HEK293 (cell line): ENCODE data around the gene CYTH3.

Source experiments
- CTCF ChIA-PET: fragments of 350-600 bp; formaldehyde crosslinking; extraction: SDS; loops from one replicate; lab custom pipeline; 2021; ENCODE audit warnings: antibody characterized with exemption; lab: Yijun Ruan, JAX
- POLR2A ChIA-PET: fragments of 300-600 bp; formaldehyde crosslinking; extraction: SDS; loops from one replicate; lab custom pipeline; 2020; ENCODE audit warnings: antibody characterized with exemption, inconsistent platforms; lab: Yijun Ruan, JAX
- H3K27ac ChIP-seq: fragments of 200-500 bp; sonication (Bioruptor generic); 2 replicates; pipeline ENCODE4 v1.5.1; 2014; ENCODE audit warnings: low read depth, low read length, control low read depth, inconsistent platforms; ENCODE audit errors: extremely low read depth
- H3K36me3 ChIP-seq, 2 experiments: fragments of 200-500 bp in 1 of 2; sonication (Bioruptor generic) in 1 of 2; 1 replicate in 1 of 2; 2 replicates in 1 of 2; pipeline ENCODE4 v1.5.1; 2014 to 2017; ENCODE audit warnings: inconsistent platforms in 2 of 2, low read length in 2 of 2; ENCODE audit not compliant: control insufficient read depth in 2 of 2, insufficient read depth in 1 of 2
- H3K4me1 ChIP-seq: fragments of 200-500 bp; sonication (Bioruptor generic); 2 replicates; pipeline ENCODE4 v1.5.1; 2014; ENCODE audit warnings: mild to moderate bottlenecking, low read length, inconsistent platforms; ENCODE audit not compliant: control insufficient read depth, insufficient read depth
- H3K4me3 ChIP-seq: 2 replicates; pipeline ENCODE4 v1.5.1; 2011; ENCODE audit warnings: low read depth, mild to moderate bottlenecking, control low read depth, low read length, moderate library complexity
- H3K9me3 ChIP-seq: fragments of 200-500 bp; sonication (Bioruptor generic); 2 replicates; pipeline ENCODE4 v1.5.1; 2014; ENCODE audit warnings: low read depth, low read length, inconsistent platforms; ENCODE audit not compliant: control insufficient read depth, insufficient read depth
- GLIS1 ChIP-seq: fragments of 450-650 bp; formaldehyde crosslinking; IDR thresholded peaks from 2 replicates; pipeline ENCODE4 v1.5.1; 2016; ENCODE audit warnings: missing biosample characterization, missing genetic modification characterization
- OSR2 ChIP-seq: fragments of 450-650 bp; formaldehyde crosslinking; IDR thresholded peaks from 2 replicates; pipeline ENCODE4 v1.5.1; 2016; ENCODE audit warnings: missing biosample characterization, missing genetic modification characterization
- REPIN1 ChIP-seq: fragments of 450-650 bp; formaldehyde crosslinking; IDR thresholded peaks from 2 replicates; pipeline ENCODE4 v1.5.1; 2017; ENCODE audit warnings: missing biosample characterization, missing genetic modification characterization, low read depth
- ZFHX2 ChIP-seq: fragments of 450-650 bp; formaldehyde crosslinking; conservative IDR thresholded peaks from 2 replicates; pipeline ENCODE4 v1.5.1; 2016; ENCODE audit warnings: missing biosample characterization, missing genetic modification characterization
- ZNF140 ChIP-seq: fragments of 450-650 bp; formaldehyde crosslinking; IDR thresholded peaks from 2 replicates; pipeline ENCODE4 v1.5.1; 2016; ENCODE audit warnings: missing biosample characterization, missing genetic modification characterization
- ZNF221 ChIP-seq: fragments of 450-650 bp; formaldehyde crosslinking; IDR thresholded peaks from 2 replicates; pipeline ENCODE4 v1.5.1; 2017; ENCODE audit warnings: missing biosample characterization, missing genetic modification characterization, borderline replicate concordance
- ZNF292 ChIP-seq: fragments of 450-650 bp; formaldehyde crosslinking; IDR thresholded peaks from 2 replicates; pipeline ENCODE4 v1.5.1; 2016; ENCODE audit warnings: low read depth, missing biosample characterization, missing genetic modification characterization, borderline replicate concordance
- ZNF394 ChIP-seq: fragments of 450-650 bp; formaldehyde crosslinking; IDR thresholded peaks from 2 replicates; pipeline ENCODE4 v1.5.1; 2016; ENCODE audit warnings: missing biosample characterization, missing genetic modification characterization, mild to moderate bottlenecking, moderate library complexity, borderline replicate concordance
- ZNF473 ChIP-seq: fragments of 450-650 bp; formaldehyde crosslinking; IDR thresholded peaks from 2 replicates; pipeline ENCODE4 v1.5.1; 2017; ENCODE audit warnings: missing biosample characterization, missing genetic modification characterization
- ZNF544 ChIP-seq: fragments of 450-650 bp; formaldehyde crosslinking; IDR thresholded peaks from 2 replicates; pipeline ENCODE4 v1.5.0; 2017; ENCODE audit warnings: missing biosample characterization, missing genetic modification characterization
- ZNF776 ChIP-seq: fragments of 450-650 bp; formaldehyde crosslinking; IDR thresholded peaks from 2 replicates; pipeline ENCODE4 v1.5.0; 2017; ENCODE audit warnings: missing biosample characterization, missing genetic modification characterization, borderline replicate concordance
- TF ChIP-seq, protein P1 (sequence below): fragments of 450-650 bp; formaldehyde crosslinking; IDR thresholded peaks from 2 replicates; pipeline ENCODE4 v1.5.1; 2016; ENCODE audit warnings: missing biosample characterization, missing genetic modification characterization, borderline replicate concordance
- TF ChIP-seq, protein P2 (sequence below): fragments of 450-650 bp; formaldehyde crosslinking; IDR thresholded peaks from 2 replicates; pipeline ENCODE4 v1.5.1; 2016; ENCODE audit warnings: missing biosample characterization, missing genetic modification characterization, low read depth
- TF ChIP-seq, protein P3 (sequence below): fragments of 450-650 bp; formaldehyde crosslinking; conservative IDR thresholded peaks from 2 replicates; pipeline ENCODE4 v1.5.1; 2016; ENCODE audit warnings: low read depth, missing biosample characterization, missing genetic modification characterization
- TF ChIP-seq, protein P4 (sequence below): fragments of 450-650 bp; formaldehyde crosslinking; IDR thresholded peaks from 2 replicates; pipeline ENCODE4 v1.5.1; 2017; ENCODE audit warnings: missing biosample characterization, missing genetic modification characterization

Gene CYTH3

DNA sequence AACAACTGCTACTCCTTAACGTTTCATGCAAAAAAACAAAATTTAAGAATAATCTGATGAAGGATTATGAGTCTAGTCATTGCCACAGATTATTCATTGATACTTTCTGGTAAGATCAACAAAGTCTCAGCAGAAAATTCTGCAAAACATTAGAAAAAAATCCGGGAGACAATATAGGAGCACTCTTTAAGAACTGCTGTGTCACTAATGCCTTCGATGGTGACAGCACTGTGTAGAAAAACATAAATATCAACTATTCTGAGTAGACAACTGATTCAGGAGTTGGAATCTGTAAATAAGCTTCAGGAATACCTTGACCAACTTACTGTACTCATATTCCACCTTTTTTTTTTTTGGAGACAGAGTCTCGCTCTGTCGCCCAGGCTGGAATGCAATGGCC is 69.0 kb downstream of the CYTH3 start:
- TF ChIP-seq ZNF394 (tag by site-specific recombination) (no peak), ZNF140 (no peak), ZNF776 (tag by site-specific recombination) (no peak), ZNF292 (tag by site-specific recombination) (no peak), ZNF221 (no peak), ZNF473 (tag by site-specific recombination) (no peak), OSR2 (tag by site-specific recombination) (no peak), GLIS1 (tag by site-specific recombination) (no peak), ZFHX2 (tag by site-specific recombination) (no peak), REPIN1 (no peak), ZNF544 (no peak)
- TF ChIP-seq, protein P1, sequence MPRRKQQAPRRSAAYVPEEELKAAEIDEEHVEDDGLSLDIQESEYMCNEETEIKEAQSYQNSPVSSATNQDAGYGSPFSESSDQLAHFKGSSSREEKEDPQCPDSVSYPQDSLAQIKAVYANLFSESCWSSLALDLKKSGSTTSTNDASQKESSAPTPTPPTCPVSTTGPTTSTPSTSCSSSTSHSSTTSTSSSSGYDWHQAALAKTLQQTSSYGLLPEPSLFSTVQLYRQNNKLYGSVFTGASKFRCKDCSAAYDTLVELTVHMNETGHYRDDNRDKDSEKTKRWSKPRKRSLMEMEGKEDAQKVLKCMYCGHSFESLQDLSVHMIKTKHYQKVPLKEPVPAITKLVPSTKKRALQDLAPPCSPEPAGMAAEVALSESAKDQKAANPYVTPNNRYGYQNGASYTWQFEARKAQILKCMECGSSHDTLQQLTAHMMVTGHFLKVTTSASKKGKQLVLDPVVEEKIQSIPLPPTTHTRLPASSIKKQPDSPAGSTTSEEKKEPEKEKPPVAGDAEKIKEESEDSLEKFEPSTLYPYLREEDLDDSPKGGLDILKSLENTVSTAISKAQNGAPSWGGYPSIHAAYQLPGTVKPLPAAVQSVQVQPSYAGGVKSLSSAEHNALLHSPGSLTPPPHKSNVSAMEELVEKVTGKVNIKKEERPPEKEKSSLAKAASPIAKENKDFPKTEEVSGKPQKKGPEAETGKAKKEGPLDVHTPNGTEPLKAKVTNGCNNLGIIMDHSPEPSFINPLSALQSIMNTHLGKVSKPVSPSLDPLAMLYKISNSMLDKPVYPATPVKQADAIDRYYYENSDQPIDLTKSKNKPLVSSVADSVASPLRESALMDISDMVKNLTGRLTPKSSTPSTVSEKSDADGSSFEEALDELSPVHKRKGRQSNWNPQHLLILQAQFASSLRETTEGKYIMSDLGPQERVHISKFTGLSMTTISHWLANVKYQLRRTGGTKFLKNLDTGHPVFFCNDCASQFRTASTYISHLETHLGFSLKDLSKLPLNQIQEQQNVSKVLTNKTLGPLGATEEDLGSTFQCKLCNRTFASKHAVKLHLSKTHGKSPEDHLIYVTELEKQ = no peak
- TF ChIP-seq, protein P2, sequence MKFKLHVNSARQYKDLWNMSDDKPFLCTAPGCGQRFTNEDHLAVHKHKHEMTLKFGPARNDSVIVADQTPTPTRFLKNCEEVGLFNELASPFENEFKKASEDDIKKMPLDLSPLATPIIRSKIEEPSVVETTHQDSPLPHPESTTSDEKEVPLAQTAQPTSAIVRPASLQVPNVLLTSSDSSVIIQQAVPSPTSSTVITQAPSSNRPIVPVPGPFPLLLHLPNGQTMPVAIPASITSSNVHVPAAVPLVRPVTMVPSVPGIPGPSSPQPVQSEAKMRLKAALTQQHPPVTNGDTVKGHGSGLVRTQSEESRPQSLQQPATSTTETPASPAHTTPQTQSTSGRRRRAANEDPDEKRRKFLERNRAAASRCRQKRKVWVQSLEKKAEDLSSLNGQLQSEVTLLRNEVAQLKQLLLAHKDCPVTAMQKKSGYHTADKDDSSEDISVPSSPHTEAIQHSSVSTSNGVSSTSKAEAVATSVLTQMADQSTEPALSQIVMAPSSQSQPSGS (tag by site-specific recombination) = no peak
- TF ChIP-seq, protein P3, sequence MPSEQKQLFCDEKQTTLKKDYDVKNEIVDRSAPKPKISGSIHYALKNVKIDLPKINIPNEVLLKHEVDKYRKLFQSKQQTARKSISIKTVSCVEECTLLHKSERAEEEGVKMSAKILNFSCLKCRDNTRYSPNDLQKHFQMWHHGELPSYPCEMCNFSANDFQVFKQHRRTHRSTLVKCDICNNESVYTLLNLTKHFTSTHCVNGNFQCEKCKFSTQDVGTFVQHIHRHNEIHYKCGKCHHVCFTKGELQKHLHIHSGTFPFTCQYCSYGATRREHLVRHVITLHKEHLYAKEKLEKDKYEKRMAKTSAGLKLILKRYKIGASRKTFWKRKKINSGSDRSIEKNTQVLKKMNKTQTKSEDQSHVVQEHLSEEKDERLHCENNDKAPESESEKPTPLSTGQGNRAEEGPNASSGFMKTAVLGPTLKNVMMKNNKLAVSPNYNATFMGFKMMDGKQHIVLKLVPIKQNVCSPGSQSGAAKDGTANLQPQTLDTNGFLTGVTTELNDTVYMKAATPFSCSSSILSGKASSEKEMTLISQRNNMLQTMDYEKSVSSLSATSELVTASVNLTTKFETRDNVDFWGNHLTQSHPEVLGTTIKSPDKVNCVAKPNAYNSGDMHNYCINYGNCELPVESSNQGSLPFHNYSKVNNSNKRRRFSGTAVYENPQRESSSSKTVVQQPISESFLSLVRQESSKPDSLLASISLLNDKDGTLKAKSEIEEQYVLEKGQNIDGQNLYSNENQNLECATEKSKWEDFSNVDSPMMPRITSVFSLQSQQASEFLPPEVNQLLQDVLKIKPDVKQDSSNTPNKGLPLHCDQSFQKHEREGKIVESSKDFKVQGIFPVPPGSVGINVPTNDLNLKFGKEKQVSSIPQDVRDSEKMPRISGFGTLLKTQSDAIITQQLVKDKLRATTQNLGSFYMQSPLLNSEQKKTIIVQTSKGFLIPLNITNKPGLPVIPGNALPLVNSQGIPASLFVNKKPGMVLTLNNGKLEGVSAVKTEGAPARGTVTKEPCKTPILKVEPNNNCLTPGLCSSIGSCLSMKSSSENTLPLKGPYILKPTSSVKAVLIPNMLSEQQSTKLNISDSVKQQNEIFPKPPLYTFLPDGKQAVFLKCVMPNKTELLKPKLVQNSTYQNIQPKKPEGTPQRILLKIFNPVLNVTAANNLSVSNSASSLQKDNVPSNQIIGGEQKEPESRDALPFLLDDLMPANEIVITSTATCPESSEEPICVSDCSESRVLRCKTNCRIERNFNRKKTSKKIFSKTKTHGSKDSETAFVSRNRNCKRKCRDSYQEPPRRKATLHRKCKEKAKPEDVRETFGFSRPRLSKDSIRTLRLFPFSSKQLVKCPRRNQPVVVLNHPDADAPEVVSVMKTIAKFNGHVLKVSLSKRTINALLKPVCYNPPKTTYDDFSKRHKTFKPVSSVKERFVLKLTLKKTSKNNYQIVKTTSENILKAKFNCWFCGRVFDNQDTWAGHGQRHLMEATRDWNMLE (tag by site-specific recombination) = no peak
- TF ChIP-seq, protein P4, sequence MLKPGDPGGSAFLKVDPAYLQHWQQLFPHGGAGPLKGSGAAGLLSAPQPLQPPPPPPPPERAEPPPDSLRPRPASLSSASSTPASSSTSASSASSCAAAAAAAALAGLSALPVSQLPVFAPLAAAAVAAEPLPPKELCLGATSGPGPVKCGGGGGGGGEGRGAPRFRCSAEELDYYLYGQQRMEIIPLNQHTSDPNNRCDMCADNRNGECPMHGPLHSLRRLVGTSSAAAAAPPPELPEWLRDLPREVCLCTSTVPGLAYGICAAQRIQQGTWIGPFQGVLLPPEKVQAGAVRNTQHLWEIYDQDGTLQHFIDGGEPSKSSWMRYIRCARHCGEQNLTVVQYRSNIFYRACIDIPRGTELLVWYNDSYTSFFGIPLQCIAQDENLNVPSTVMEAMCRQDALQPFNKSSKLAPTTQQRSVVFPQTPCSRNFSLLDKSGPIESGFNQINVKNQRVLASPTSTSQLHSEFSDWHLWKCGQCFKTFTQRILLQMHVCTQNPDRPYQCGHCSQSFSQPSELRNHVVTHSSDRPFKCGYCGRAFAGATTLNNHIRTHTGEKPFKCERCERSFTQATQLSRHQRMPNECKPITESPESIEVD = no peak
- ChIA-PET CTCF (interaction anchor here (0.7 kb wide), 1 partner anchor 46 kb away, joined by 8 read pairs; no protein-coding TSS in a partner anchor), POLR2A (interaction anchor here (0.7 kb wide), 1 partner anchor 191 kb away, joined by 3 read pairs; no protein-coding TSS in a partner anchor)
- Histone ChIP-seq H3K9me3 (no peaks in the 10 kb centered on the region), H3K36me3 (no peaks in the 10 kb centered on the region), H3K4me1 (no peaks in the 10 kb centered on the region; the same call in 1 of the 2 replicates), H3K4me3 (no peak overlapping the region), H3K27ac (no peak overlapping the region)
